DOHH2 (cell line): Measurements from ENCODE around the gene TMPO.

ENCODE experiments used
- EZH2phosphoT487 ChIP-seq: fragments of 200-600 bp; sonication (generic); IDR thresholded peaks from 2 replicates; pipeline ENCODE4 v1.6.1; 2017; ENCODE audit warnings: borderline replicate concordance, mild to moderate bottlenecking, antibody characterized with exemption, low read length, moderate library complexity, mixed read lengths
- TF ChIP-seq, protein P1 (sequence below): fragments of 200-600 bp; sonication (generic); IDR thresholded peaks from one replicate; pipeline ENCODE4 v1.5.1; 2014; ENCODE audit warnings: antibody characterized with exemption, mild to moderate bottlenecking, low read depth, low read length; ENCODE audit not compliant: poor library complexity, severe bottlenecking

DNA sequence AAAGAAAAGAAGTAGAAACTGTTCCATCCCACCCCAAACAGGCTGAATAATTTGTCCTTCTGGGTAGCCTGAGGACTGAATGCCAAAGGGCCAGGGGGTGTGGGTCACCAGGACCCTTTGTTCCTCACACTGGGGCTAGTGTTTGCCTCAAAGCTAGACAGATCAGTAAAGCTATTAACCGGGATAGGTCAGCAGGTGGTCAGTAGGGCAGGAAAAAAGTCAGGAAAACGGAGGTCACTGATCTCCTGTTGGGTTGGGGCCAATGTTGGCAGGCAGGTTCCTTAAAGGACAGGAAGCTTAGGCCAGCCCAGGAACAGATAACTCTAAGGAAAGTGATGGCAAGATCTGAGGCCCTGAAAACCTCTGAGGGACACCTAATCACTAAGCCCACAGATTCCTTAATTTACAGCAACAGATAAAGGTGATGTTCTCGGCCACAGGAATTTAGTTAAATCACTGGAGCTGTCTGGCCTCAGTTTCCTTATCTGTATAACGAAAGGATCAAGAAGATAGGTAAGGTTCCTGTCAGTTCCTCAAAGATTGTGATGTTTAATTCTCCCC is 22.7 kb upstream of the TMPO start:
- TF ChIP-seq, protein P1, sequence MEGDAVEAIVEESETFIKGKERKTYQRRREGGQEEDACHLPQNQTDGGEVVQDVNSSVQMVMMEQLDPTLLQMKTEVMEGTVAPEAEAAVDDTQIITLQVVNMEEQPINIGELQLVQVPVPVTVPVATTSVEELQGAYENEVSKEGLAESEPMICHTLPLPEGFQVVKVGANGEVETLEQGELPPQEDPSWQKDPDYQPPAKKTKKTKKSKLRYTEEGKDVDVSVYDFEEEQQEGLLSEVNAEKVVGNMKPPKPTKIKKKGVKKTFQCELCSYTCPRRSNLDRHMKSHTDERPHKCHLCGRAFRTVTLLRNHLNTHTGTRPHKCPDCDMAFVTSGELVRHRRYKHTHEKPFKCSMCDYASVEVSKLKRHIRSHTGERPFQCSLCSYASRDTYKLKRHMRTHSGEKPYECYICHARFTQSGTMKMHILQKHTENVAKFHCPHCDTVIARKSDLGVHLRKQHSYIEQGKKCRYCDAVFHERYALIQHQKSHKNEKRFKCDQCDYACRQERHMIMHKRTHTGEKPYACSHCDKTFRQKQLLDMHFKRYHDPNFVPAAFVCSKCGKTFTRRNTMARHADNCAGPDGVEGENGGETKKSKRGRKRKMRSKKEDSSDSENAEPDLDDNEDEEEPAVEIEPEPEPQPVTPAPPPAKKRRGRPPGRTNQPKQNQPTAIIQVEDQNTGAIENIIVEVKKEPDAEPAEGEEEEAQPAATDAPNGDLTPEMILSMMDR, result no peak
- TF ChIP-seq EZH2phosphoT487, result no peak
